NB4 (cell line): ENCODE measurements around the gene CAMSAP1.

Experiments used
- MYC ChIP-seq: IDR thresholded peaks from 2 replicates; pipeline ENCODE4 v1.6.1; 2011; ENCODE audit warnings: low read depth, low read length
- POLR2A ChIP-seq: IDR thresholded peaks from 2 replicates; pipeline ENCODE4 v1.6.1; 2011; ENCODE audit warnings: mild to moderate bottlenecking; ENCODE audit not compliant: insufficient read length; ENCODE audit errors: extremely low read depth
- TF ChIP-seq, protein P1 (sequence below): IDR thresholded peaks from 2 replicates; pipeline ENCODE4 v1.6.1; 2011; ENCODE audit warnings: low read depth, low read length
- TF ChIP-seq, protein P2 (sequence below): IDR thresholded peaks from one replicate; pipeline ENCODE4 v1.5.1; 2012; ENCODE audit warnings: low read depth, low read length

DNA sequence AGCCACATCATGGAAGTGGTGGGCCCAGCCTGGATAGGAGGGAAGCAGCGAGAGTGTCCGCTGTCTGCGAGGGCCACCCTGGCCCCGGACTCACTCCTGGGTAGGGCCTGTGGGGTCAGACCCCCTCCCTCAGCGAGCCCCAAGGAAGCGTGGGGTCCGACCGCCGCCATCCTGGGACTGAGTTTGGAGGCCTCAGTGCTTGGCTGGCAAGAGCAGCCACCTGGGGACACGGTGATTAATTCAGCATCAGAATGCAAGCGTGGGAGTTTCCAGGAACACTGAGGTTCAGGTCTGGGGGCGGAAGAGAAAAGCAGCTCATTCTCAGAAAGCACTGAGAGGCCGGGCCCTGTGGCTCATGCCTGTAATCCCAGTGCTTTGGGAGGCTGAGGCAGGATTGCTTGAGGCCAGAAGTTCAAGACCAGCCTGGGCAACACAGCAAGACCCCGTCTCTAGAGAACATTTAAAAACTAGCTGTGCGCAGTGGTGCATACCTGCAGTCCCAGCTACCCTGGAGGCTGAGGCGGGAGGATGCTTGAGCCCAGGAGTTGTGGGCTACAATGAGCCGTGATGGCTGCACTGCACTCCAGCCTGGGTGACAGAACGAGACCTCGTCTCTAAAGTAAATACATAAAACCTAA is 18.3 kb upstream of the CAMSAP1 start:
- TF ChIP-seq, protein P1, sequence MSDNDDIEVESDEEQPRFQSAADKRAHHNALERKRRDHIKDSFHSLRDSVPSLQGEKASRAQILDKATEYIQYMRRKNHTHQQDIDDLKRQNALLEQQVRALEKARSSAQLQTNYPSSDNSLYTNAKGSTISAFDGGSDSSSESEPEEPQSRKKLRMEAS = no peak
- TF ChIP-seq, protein P2, sequence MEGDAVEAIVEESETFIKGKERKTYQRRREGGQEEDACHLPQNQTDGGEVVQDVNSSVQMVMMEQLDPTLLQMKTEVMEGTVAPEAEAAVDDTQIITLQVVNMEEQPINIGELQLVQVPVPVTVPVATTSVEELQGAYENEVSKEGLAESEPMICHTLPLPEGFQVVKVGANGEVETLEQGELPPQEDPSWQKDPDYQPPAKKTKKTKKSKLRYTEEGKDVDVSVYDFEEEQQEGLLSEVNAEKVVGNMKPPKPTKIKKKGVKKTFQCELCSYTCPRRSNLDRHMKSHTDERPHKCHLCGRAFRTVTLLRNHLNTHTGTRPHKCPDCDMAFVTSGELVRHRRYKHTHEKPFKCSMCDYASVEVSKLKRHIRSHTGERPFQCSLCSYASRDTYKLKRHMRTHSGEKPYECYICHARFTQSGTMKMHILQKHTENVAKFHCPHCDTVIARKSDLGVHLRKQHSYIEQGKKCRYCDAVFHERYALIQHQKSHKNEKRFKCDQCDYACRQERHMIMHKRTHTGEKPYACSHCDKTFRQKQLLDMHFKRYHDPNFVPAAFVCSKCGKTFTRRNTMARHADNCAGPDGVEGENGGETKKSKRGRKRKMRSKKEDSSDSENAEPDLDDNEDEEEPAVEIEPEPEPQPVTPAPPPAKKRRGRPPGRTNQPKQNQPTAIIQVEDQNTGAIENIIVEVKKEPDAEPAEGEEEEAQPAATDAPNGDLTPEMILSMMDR = no peak
- TF ChIP-seq POLR2A (no peak), MYC (no peak)
